Stimulated activated CD8-positive, alpha-beta memory T cell treated with anti-CD3 and anti-CD28 coated beads, Interleukin-15, amount 100 ng/mL, for 4 hours (primary cell): ENCODE measurements around the gene NAT8L.
A peak's percentile ranks its signal among the peaks of the same experiment; 100 is the strongest.
"Not testable (repeated sequence)": the region's sequence is repeated elsewhere in the genome, so short reads cannot be mapped to it uniquely, and the experiment has no call there.

ENCODE experiments used
- DNase-seq, 2 donors: peaks; one replicate each; pipeline ENCODE4 v3.0.0-alpha.2; 2020; ENCODE audit warnings: low read depth in 2 of 2

Gene NAT8L

GRCh38 chr4:2059046-2059725 is at the start of gene NAT8L:
Gene NAT8L, plus strand, starts transcription at chr4:2059327. Its CDS starts 185 bp downstream, at chr4:2059512.
- no peak for DNase-seq

GRCh38 chr4:2009651-2010233 is 49.4 kb upstream of the NAT8L start:
- DNase-seq, result peak; percentile 9 to 23

- no peak for DNase-seq
These were observed 47.5 kb upstream of the NAT8L start for GRCh38 chr4:2011583-2011982.

DNA sequence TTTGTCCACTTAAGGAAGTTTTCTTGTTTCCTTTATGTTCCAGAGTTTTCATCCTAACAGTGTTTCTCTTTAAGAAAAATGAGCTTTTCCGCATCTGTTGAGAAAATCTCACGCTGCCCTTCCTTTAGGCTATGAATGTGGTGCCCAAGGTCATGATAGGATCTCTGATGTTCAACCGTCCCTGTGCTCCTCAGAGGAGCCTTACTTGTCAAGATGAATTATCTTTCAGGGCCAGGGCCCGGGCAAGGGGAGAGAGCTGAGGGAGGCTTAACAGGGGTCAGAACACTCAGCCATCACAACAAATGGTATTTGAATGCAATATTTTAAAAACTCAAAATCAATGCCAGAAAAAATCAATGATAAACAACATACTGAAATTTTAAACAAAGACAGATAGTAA is 44.1 kb upstream of the NAT8L start:
- DNase-seq, result no peak

GRCh38 chr4:2021358-2022018 is 37.6 kb upstream of the NAT8L start:
- DNase-seq, result not testable (repeated sequence)

DNA sequence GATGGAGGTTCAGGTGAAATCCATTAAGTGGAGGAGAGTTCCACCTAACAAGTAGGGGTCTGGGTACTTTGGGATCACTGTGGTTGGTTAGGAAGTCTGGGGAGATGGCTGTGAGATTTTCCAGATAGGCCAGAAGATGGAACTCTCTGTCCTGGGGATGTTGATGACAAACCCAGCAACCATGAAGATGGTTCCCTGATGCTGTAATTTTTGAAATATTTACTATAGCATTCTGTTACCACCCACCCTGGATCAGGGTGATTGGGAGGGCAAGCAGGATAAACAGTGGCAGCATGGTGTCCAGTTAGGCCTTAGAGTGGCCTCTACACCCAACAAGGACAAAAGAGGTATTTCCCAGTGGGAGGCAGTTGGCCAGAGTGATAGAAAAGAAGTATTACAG is 34.4 kb upstream of the NAT8L start:
- no peak for DNase-seq

GRCh38 chr4:2025817-2026216 is 33.3 kb upstream of the NAT8L start:
- no peak for DNase-seq

GRCh38 chr4:2027120-2027519 is 32.0 kb upstream of the NAT8L start:
- not testable (repeated sequence) for DNase-seq

GRCh38 chr4:2031161-2031560 is 28.0 kb upstream of the NAT8L start:
- DNase-seq, result not testable (repeated sequence)

- DNase-seq, result no peak
These were observed 22.8 kb upstream of the NAT8L start for GRCh38 chr4:2036327-2036726.

DNA sequence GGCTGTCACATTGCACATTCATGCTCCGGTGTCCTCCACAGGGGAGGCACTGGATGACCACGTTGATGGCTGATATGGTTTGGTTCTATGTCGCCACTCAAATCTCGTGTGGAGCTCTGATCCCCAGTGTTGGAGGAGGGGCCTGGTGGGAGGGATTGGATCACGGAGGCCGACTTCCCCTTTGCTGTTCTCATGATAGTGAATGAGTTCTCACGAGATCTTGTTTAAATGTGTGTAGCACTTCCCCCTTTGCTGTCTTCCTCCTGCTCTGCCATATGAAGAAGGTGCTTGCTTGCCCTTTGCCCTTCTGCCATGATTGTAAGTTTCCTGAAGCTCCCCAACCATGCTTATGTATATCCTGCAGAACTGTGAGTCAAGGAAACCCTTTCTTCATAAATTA is 22.3 kb upstream of the NAT8L start:
- DNase-seq, result no peak

DNA sequence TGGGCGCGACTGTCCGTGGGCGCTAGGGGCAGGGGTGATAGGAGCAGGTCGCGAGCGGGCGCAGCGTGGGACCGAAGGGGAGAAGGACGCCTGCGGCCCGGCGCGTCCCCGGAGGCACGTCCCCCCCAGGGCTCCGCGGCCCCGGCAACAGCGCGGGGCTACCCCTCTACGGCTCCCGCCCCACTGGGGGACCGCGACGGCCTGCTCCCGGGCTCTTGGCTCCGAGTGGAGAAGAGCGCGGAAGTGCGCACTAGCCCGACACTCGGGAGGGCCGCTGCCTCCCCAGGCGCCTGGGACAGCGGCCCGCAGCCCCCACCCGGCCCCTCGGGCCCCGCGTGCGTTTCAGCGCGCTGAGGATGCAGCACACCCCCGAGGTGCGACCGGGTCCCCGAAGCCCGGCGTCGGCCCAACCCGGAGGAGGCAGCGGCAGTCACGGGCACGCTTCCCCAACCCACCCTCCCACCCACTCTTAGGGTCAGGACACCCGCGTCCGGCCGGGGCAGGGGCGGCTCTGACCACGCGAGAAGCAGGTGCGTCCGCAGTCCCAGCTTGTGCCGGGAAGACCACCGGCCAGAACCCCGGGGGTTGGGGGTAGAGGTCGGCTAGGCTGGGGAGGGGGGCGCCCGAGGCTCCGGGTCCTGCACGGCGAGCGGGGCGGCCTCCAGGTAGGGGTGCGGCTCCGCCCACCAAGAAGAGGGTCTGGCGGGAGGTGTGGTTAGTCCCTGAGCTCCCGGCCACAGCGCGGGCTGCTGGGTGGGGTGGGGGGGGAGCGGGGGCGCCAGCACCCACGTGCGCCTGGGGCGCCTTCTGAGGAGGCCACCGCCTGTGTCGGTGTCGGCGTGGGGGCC is 18.5 kb upstream of the NAT8L start:
- DNase-seq, result no peak

DNA sequence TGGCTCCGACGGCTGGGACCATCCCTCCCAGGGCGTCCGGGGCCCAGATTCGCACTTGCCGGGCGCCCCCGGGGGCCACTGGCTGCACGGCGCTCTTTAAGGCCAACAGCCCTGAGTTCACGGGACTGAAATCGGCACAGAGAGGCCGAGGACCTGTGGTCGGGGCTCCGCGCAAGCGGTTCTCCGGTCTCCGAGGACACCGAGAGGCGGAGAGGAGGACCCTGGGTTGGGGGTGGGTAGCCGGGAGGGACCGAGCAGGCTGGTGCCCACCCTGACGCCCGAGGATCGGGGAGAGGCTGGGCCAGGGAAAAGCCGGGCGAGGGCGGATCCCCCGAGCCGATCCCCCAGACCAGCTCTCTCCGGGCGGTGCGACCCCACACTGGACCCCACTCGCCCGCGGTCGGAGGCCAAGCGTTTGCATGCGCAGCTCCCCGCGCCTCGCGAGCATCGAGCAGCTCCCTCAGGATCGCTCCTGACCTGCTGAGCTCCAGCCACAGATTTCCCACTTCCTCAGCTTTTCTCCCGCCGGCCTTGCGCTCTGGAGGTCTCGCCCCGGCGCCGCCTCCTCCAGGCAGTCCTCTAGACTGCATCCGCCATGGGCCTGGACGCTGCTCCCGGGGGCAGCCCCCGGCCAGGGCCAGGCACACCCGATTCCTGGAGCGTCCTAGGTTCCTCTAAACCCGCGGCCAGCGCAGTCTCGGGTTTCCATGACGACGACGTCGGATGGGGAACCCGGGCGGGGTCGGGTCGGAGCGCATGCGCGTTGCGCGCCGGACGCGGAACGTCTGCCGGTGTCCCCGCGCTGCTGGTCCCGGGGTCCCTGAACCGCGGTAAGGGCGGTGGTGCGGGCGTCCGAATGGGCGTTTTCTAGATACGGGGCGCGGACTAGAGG is 17.6 kb upstream of the NAT8L start:
- peak; percentile 63 to 69 for DNase-seq

DNA sequence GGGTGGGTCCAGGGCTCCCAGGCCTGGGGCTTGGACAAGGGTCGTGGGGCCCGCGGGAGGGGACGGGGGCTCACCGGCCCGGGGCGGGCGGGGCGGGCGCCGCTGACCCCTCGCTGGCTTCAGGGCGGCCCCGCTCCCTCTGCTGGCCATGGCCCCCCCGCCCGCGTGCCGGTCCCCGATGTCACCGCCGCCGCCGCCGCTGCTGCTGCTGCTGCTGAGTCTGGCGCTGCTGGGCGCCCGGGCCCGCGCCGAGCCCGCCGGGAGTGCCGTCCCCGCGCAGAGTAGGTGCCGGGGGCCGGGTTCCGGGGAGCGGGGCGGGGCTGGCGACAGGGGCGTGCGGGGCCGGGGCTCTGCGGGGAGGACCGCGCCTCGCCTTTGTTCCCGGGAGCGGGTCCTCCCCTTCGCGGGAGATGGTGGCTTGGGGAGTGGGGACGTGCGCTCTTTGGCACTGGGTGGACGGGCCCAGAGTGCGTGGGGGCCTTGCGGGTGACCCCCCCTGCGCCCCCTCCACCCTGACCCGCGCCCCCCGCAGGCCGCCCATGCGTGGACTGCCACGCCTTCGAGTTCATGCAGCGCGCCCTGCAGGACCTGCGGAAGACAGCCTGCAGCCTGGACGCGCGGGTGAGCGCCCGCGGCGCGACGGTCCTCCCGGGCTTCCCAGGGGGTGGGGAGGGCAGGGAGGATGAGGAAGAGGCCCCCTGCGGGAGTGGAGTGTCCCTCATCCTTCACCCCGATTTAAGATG is 16.8 kb upstream of the NAT8L start:
- DNase-seq, result no peak

DNA sequence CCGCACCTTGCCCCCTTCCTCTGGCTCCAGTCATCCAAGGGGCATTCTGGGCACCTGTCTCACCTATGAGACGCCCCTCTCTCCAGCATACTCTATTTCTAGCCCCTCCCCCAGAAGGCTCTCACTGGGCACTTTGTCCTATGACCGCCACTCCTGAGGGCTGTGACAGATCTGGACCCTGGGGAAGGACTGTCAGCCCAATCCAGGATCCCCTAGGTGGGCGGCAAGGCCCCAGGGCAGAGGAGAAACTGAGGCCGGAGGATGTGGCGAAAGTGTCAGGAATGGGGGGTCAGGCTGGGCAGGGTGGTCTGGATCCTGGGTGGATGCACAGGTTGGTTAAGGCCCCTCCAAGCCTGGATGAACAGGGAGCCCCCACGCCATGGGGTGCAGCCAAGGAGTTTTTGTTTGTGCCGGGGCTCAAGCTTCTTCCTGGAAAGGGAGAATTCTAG is 16.2 kb upstream of the NAT8L start:
- DNase-seq, result no peak

- no peak for DNase-seq
These were observed 15.6 kb upstream of the NAT8L start for GRCh38 chr4:2043396-2044118.

DNA sequence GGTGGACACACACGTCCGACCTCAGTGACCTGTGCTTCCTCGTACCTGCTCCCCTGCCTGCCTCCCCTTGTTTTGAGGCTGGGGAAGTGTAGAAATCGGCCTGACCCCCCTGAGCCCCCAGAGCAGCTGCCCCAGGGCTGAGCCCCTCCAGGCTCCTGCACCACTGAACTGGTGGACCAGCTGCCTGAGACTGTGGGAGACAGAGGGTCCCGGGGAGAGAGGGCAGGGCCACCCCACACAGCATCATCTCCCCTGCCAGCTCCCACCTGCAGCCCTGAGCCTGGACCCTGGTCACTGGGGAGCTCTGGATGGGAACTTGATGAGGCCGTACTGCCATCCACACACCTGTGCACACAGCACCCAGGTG is 15.0 kb upstream of the NAT8L start:
- DNase-seq, result no peak

- no peak for DNase-seq
These were observed 14.3 kb upstream of the NAT8L start for GRCh38 chr4:2044542-2045517.

GRCh38 chr4:2045518-2045951 is 13.6 kb upstream of the NAT8L start:
- no peak for DNase-seq
